GM18520 (cell line): ENCODE data around the gene TTC27.
A peak's percentile ranks its signal among the peaks of the same experiment; 100 is the strongest.
"Not testable (repeated sequence)": the region's sequence is repeated elsewhere in the genome, so short reads cannot be mapped to it uniquely, and the experiment has no call there.

Source experiments
- ATAC-seq: cut with Tn5 transposase; IDR thresholded peaks from one replicate; pipeline ENCODE4 v1.9.1; 2021; ENCODE audit not compliant: unreplicated experiment

Gene TTC27

DNA sequence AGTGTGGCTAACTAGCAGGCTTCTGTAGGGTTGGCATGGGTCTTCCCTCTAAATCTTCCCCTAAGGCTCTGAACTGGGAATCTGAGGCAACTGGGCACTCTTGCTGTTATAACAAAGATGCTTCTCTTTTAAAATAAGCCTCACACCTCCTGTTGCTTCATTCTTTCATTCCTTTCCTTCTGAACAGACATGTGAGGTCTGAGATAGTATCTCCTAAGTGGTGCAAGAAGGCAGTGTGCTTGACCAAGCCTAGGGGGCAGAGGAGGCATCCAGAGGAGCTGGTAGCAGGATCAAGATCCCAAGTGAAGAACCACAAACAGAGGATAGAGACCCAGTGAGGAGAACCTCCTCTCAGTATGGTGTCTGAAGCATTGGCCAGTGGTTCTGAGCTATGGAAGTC lies 90.9 kb downstream of the TTC27 start:
- ATAC-seq = no peak

DNA sequence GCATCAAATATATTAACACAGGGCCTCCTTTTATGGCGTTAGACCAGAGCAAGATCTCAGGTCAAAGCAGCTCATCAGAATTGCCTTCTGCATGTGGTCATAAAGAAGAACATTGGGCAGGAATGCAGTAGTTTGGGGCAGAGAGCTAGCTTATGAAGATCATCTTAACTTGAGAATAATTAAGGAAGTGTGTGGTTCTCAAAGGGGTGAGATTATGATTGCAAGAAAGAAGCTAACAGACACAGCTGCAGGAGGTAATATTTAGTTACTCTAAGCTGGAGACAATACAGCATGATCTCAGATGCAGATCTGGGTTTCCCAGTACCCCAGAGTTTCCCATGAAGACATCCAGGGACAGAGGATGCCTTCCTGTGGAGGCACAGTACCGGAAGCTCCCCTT lies 91.6 kb downstream of the TTC27 start:
- no peak for ATAC-seq

DNA sequence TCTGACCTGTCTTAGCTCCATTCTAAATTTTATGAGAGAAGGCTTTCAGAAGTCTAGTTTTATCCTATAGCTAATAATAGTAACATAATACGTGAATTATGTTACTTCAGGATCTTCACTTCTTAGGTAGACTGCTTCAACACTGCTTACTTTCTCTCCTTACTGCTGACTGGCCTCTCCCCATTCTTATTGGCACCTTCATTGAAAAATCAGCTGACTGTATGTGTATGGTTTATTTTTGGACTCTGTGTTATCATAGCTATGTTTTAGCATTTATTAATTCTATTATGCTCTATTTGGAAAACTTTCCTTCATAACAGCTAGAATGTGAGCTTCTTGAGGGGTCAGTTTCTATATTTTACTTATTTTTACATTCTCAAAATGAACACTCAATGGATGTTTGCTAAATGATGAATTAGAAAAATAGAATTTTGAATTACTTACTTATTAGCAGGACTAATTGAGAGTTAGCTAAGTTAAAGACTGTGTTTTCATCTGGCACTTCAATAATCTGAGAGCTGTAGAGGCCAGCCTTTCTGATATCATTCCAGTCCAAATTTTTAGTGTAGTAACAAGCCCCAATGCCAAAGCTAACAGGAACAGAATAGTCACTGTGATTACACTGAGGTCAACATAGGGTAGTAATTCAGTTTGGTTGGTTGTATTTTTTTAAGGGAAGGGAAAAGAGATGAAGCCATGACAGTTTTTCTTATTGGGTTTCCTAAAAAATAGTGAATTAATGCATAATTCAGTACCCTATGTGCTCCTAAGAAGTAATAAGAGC lies 92.3 kb downstream of the TTC27 start:
- no peak for ATAC-seq

DNA sequence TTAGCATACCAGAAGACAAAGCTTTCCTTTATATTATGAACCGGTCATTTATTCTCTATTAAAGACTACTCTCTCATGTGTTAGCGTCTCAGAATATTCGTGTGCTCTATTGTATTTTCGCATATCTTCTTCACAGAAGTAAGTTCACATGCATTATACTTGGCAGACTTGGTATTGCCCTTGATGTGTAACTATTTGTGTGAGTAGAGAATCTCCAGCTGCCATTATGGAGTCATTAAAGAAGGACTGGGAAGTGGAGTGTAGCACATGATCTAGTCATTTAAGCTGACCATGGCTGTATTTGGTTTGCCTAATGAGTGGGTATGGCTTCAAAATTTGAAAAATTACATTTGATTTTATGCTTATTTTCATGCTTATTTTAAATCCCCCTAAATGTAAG lies 92.9 kb downstream of the TTC27 start:
- ATAC-seq = no peak

DNA sequence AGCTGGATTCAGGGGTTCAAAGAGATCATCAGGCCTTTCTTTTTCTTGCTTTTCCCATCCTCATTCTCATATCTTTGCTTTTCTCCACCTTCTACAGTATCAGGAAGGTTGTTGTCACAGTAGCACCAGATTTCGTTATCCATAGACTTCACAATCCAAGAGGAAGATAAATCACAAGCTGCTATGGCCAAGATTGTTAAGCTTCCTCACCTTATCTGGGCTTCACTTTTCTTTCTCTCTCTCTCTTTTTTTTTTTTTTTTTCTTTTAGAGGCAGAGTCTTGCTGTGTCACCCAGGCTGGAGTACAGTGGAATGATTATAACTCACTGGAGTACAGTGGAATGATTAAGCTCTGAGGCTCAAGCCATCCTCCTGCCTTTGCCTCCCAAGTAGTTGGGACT lies 93.5 kb downstream of the TTC27 start:
- no peak for ATAC-seq

DNA sequence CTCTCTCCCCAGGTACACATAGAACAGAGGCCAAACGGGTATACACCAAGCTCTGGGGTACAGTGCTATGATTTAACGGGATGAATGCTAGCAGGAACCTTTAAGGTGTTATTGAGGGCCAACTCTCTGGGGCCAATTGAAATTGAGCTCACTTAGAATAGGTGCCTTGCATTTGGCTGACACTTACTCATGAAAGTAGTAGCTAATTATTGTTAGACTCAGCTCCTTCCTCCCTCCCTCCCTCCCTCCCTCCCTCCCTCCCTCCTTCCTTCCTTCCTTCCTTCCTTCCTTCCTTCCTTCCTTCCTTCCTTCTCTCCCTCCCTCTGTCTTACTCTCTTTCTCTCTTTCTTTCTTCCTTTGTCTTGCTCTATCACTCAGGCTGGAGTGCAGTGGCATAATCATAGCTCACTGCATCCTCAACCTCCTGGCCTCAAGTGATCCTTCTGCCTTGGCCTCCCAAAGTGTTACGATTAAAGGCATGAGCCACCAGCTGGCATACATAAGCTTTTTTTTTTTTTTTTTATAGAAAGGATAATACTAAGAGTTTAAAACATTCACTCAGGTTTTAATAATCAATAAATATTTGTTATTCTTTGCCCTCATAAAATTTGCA lies 95.7 kb downstream of the TTC27 start:
- no peak for ATAC-seq

DNA sequence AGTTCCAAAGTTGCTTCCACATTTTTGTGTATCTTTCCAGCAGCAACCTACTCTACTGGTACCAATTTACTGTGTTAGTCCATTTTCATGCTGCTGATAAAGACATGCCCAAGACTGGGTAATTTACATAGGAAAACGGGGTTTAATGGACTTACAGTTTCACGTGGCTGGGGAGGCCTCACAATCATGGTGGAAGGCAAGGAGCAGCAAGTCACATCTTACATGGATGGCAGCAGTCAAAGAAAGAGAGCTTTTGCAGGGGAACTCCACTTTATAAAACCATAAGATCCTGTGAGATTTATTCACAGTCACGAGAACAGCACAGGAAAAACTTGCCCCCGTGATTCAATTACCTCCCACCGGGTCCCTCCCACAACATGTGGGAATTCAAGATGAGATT lies 98.8 kb downstream of the TTC27 start:
- ATAC-seq = not testable (repeated sequence)

DNA sequence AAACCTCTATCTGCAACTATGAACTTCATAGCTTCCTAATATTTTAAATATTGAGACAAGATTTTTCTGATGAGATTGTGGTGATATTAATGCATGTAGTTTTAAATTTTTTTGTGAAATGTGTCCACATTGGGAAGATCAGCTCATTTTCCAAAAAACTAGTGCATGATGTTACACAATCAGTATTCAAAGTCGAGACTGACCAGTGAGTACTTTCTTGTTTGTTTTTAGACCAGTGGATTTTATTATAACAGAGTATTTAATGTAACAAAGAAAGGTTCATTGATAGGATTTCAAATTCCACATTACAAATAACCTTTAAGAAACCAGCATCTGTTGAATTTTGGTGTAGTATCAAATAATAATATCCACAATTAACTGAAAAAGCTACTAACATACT lies 99.3 kb downstream of the TTC27 start:
- ATAC-seq = no peak

DNA sequence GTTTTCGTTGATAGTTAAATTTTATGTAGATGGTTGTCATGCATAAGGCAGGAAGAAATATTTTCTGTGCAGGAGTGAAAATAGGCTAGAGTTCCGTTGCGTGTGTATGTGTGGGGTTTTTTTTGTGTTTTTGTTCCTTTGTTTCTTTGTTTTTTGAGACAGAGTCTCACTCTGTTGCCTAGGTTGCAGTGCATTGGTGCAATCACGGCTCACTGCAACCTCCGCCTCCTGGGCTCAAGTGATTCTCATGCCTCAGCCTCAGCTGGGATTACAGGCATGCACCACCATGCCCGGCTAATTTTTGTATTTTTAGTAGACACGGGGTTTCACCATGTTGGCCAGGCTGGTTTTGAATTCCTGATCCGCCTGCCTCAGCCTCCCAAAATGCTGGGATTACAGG lies 103.1 kb downstream of the TTC27 start:
- not testable (repeated sequence) for ATAC-seq

DNA sequence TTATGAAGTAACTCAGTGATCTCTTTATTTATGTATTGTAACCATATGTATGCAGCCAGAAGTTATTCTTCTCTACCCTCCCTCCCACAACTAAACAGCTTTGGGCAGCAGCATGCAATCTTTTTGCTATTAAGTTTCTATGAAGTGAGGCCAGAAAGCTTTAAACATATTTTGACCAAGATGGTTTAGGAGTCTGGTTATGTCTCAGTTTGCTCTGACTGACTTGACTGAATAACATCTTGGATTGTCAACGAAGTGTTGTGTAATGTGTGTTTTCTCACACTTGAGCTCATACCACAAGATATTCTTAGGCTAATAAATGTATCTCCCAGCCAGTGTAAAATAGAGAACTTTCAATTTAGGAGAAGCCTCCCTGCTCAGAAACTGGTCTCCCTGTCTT lies 104.3 kb downstream of the TTC27 start:
- ATAC-seq = no peak

DNA sequence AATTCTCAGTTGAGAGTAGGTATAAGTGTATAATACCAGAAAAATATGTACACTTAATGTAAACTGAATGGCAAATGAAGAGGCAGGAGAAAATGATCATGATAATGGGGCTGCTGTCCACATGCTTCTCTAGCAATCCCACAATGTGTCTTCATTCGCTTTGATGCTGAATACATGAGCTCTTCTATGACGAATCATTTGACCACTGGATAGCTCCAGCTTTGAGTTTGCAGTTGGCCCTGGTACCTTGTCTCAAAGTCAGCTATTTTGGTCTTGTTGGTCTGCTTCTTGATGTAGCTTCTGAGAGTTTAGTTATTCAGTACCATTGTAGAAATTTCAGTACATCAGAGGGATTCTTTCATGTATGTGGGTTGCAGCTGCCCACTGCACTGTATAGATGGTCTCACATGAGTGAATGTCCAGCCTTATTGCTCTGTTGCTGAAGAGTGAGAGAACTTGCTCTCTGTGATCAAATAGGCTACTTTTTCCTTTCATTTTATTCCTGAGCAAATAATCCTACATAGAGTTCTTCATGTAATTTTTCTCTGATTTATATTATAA lies 105.1 kb downstream of the TTC27 start:
- no peak for ATAC-seq

DNA sequence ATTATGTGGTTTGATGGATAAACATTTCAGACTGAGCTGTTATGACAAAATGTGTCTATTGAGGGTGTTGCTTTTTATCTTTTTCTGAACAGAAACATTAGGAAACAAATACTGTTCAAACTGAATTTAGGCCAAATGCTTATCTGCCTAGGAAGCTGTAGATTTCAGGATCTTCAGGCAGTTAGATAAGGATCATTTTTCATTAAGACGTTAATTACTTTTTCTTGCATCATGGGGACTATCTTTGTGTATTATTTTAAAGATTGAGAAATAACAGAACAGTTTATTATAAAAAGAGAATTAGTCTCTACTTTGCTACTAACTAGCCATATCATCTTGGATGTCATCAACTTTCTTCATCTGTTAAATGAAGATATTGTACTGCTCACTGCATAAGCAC lies 107.5 kb downstream of the TTC27 start:
- no peak for ATAC-seq

DNA sequence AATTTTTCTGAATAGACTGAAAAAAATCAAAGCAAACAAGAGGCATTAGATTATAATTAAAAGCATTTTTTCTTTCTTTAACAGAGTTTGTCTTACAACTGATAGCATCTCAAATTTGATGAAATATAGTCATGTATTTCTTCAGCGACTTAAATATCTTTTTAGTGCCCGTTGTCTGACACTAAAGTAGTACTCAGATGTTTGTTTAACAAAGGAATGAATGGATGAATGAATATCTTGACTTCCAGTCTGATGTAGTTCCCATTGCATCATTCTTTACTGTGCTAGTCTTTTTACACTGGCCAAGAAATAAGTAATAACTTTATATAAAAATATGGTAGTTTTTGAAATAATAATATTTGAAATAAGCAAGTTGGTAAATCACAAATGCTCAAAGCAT lies 111.1 kb downstream of the TTC27 start:
- no peak for ATAC-seq

DNA sequence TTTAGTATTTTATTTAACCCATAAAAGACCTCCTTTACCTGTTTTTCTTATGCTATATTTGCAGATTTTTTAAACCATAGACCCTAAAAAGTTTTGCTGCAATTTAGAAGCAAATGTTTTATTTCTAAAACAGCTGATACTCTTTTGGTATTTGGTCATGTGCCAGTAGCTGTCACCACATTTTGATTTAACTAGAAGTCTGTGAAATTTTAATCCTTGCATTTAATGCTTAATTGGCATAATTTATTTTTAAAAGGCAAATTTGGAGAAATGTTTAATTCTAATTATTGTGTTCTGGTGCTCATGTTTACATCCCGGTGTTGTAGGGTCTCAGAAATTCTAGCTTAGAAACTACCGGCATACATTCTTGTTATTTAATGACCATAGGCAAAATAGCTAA lies 111.8 kb downstream of the TTC27 start:
- no peak for ATAC-seq

DNA sequence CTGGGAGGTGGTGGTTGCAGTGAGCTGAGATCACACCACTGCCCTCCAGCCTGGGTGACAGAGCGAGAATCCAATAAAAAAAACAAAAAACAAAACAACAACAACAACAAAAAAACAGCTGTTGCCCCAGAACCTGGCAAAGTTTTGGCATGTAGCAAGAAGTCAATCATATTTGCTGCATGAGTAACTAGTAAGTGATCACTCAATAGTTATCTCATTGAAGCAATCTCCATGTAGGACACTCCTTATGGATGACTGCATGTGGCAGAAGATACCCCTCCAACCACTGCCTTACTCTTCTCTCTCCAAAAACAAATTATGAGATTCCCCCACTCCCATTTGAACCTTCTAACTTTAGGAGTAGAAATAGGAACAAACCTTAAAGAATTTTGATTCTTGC lies 113.7 kb downstream of the TTC27 start:
- no peak for ATAC-seq

DNA sequence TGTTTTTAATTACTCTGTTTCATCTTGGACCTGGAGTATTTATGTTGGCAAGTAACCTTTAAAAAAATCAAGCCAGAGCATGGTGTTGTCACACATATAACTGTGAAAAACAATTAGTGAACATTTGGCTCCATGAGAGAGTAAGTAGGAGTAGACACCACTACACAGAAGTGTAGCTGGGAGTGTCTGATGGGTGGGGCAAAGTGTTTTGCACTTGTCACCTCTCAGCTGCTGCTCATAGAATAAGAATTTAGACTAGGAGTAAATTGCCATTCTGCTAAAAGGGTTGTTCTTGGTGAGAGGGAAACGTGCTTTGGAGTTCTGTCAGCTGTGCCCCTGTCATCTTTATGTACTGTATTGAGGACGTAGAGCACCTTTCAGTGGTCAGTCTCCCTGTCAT lies 114.5 kb downstream of the TTC27 start:
- ATAC-seq = no peak

DNA sequence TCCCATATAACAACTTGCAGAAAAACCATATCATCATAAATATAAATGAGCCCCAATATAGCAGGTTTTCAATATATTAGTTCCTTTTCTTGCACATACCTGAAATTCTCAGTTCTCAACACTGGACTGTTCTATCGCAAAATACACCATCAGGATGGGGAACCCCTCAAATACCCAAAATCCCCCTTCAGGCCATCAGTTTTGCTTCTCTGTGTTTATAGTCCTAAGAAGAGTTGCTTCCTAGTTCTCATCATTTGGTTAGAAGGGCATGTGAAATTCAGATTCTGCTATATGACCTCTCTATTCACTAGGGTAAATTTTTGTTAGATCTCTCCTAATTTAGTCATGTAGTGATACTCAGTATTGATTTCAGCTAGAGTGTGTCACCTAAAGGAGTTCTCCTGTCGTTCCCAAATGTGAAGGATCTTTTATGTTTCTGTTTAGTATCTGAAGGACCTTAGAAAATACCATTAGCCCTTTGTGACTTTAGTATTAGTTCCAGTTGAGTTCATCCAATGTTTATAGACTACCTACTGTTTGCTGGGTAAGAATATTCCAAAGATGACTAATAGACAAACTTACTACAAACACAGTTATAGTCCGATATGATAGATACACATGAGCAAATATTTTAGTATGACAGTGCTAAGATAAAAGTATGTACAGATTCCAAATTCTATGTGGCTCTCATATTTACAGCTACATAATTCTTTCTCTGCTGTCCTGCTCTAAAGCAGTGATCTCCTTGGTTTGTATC lies 115.8 kb downstream of the TTC27 start:
- peak; percentile 64 for ATAC-seq

DNA sequence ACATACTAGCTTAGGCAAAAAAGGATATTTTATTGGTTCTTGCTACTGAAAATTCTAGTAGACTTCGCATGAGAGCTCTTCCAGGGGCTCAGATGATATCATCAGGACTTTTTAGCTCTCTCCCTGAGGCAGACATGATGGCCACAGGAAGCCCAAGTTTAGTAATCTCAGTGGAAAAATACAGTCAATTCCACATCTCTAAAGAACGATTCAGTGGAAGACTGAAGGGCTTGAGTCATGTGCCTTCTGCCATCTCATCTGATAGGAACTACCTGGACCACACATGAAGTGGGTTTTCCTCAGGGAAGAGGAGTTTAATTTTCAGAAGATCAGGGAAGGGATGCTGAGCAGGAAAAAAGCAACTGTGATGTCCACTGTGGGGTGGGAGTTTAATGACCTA lies 117.3 kb downstream of the TTC27 start:
- no peak for ATAC-seq

DNA sequence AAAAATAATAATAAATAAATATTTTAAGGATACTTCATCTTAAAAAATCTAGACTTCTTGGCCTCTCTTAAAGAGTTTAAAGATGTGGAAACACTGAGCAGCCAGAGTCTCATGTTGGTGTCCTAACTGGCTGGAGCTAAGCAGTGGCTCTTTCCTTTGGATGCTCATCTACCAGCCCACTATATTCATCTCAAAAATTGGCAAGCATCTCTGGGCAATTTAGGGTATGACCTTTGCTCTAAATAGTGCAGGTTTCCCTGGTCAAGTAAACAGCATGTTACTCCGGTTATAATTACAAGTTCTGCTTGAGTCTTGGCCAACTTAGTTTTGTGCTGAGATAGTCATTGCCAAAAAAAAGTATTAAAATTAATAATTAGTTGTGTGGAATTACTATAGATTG lies 117.8 kb downstream of the TTC27 start:
- ATAC-seq = no peak

DNA sequence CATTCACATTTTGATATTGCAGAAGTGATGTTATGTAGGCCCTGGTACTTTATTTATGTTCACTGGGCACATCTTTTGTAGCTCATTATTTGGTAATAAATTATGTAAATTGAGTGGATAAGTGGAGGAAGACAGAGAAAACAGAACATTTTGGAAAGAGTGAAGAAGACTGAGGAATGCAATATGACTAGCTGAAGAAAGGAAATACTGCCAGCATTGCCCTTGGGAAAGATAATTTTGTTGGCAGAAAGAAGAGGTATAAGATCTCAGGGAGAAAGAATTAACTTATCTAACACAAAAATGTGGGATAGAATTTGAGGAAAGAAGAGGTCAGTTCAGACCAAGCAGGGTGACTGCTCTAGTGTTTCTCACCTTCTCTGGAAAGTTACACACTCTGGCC lies 118.8 kb downstream of the TTC27 start:
- ATAC-seq = no peak

DNA sequence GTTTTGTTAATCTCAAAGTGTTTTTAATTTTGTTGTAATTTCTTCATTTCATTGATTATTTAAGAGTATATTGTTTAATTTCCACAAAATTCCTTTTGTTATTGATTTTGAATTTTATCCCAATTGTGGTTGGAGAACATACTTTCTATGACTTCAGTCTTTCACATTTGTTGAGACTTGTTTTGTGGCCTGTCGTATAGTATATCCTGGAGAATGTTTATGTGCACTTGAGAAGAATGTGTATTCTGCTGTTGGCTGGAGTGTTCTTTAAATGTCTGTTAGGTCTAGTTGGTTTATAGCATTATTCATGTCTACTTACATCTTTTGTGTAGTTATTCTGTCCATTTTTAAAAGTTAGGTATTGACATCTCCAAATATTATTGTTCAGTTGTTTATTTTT lies 120.3 kb downstream of the TTC27 start:
- no peak for ATAC-seq

DNA sequence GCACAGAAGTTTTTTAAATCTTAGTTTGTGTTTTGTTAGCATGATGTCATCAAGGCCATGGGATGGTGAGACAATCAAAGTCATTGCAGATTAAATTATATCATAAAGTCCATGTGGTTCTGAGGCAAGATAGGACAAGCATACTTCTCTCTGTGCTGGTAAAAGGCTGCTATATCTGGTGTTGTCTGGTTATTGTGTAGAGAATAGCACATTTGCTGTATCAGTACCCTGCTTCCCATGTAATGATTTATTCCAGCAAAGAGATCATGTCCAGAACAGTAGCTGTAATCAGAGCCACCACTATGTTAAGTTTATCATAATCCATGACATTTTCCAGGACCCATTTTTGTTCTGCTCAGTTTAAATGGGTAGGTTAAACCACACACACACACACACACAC lies 123.0 kb downstream of the TTC27 start:
- ATAC-seq = no peak
